WTC11 (cell line): ENCODE measurements around the gene IRF1. TPM values are rescaled to one million over a fixed set of nuclear protein-coding genes. Genes with fewer than 3 reads are reported as not detected.

Experiments used
- ATAC-seq: fragments of 200-7000 bp; cut with Tn5 transposase; 2 replicates; pipeline ENCODE4 v1.10.0; 2021; ENCODE audit warnings: mild to moderate bottlenecking, moderate library complexity
- CTCF ChIA-PET: fragments of 300-600 bp; sonication (Branson Sonifier 250); formaldehyde crosslinking; loops from one replicate; lab custom pipeline; 2021; ENCODE audit warnings: antibody characterized with exemption; lab: Charles Lee
- POLR2A ChIA-PET: fragments of 350-600 bp; sonication (Branson Sonifier 250); formaldehyde crosslinking; loops from one replicate; lab custom pipeline; 2021; ENCODE audit warnings: antibody characterized with exemption; lab: Charles Lee
- DNase-seq: peaks from one replicate; pipeline ENCODE4 v3.0.0; 2021; ENCODE audit warnings: low spot score
- H3K27ac Mint-ChIP-seq: 2 replicates; pipeline ENCODE4 v1.8.0; 2021; ENCODE audit warnings: mixed read lengths
- H3K27me3 Mint-ChIP-seq: 2 replicates; pipeline ENCODE4 v1.8.0; 2021; ENCODE audit warnings: low read depth, mild to moderate bottlenecking, moderate library complexity, mixed read lengths
- H3K36me3 Mint-ChIP-seq: 2 replicates; pipeline ENCODE4 v1.8.0; 2021; ENCODE audit warnings: mixed read lengths
- H3K4me1 Mint-ChIP-seq: 2 replicates; pipeline ENCODE4 v1.8.0; 2022; ENCODE audit warnings: mixed read lengths
- H3K4me3 Mint-ChIP-seq: 2 replicates; pipeline ENCODE4 v1.8.0; 2021; ENCODE audit warnings: mild to moderate bottlenecking, moderate library complexity, mixed read lengths
- H3K9me3 Mint-ChIP-seq: 2 replicates; pipeline ENCODE4 v1.8.0; 2021; ENCODE audit warnings: mixed read lengths
- AR ChIP-seq: fragments of 250-450 bp; sonication (Bioruptor Pico); IDR thresholded peaks from 2 replicates; pipeline ENCODE4 v1.9.0; 2021; ENCODE audit warnings: mild to moderate bottlenecking
- ARID4B ChIP-seq: sonication (generic); formaldehyde crosslinking; IDR thresholded peaks from 2 replicates; pipeline ENCODE4 v1.8.0; 2023; ENCODE audit warnings: missing genetic modification reagents, mild to moderate bottlenecking, borderline replicate concordance
- ATF2 ChIP-seq: sonication (generic); formaldehyde crosslinking; IDR thresholded peaks from 2 replicates; pipeline ENCODE4 v1.8.1; 2022; ENCODE audit warnings: low read depth, missing genetic modification reagents, borderline replicate concordance
- CTCF ChIP-seq: fragments of 200-600 bp; IDR thresholded peaks from 2 replicates; pipeline ENCODE4 v1.8.0; 2022; ENCODE audit warnings: antibody characterized with exemption
- ETV6 ChIP-seq: sonication (generic); formaldehyde crosslinking; IDR thresholded peaks from 2 replicates; pipeline ENCODE4 v1.8.1; 2022; ENCODE audit warnings: mild to moderate bottlenecking, missing genetic modification reagents
- FOXK1 ChIP-seq: sonication (generic); formaldehyde crosslinking; IDR thresholded peaks from 2 replicates; pipeline ENCODE4 v1.8.0; 2022; ENCODE audit warnings: mild to moderate bottlenecking, moderate library complexity, missing genetic modification reagents
- FOXP1 ChIP-seq: sonication (generic); formaldehyde crosslinking; IDR thresholded peaks from 2 replicates; pipeline ENCODE4 v1.8.0; 2022; ENCODE audit warnings: missing genetic modification reagents, mild to moderate bottlenecking, moderate library complexity, borderline replicate concordance
- GABPB1 ChIP-seq: sonication (generic); formaldehyde crosslinking; IDR thresholded peaks from 2 replicates; pipeline ENCODE4 v1.8.1; 2023; ENCODE audit warnings: mild to moderate bottlenecking, missing genetic modification reagents
- HMGXB4 ChIP-seq: sonication (generic); formaldehyde crosslinking; IDR thresholded peaks from 2 replicates; pipeline ENCODE4 v1.8.1; 2023; ENCODE audit warnings: mild to moderate bottlenecking, moderate library complexity, missing genetic modification reagents
- NFE2L1 ChIP-seq: sonication (generic); formaldehyde crosslinking; IDR thresholded peaks from 2 replicates; pipeline ENCODE4 v1.8.1; 2023; ENCODE audit warnings: missing genetic modification reagents
- NR2C2 ChIP-seq: sonication (generic); formaldehyde crosslinking; IDR thresholded peaks from 2 replicates; pipeline ENCODE4 v1.8.0; 2022; ENCODE audit warnings: mild to moderate bottlenecking, missing genetic modification reagents
- NR3C1 ChIP-seq: sonication (generic); formaldehyde crosslinking; conservative IDR thresholded peaks from 2 replicates; pipeline ENCODE4 v1.8.1; 2023; ENCODE audit warnings: low read depth, mild to moderate bottlenecking, missing genetic modification reagents
- SOX15 ChIP-seq: fragments of 250-450 bp; sonication (Bioruptor Pico); IDR thresholded peaks from 2 replicates; pipeline ENCODE4 v1.9.0; 2021; ENCODE audit warnings: mild to moderate bottlenecking
- TCF7 ChIP-seq: sonication (generic); formaldehyde crosslinking; IDR thresholded peaks from 2 replicates; pipeline ENCODE4 v1.8.0; 2022; ENCODE audit warnings: mild to moderate bottlenecking, low read depth, missing genetic modification reagents, moderate library complexity
- TEAD1 ChIP-seq: sonication (generic); formaldehyde crosslinking; IDR thresholded peaks from 2 replicates; pipeline ENCODE4 v1.8.0; 2022; ENCODE audit warnings: mild to moderate bottlenecking, missing genetic modification reagents
- ZNF396 ChIP-seq: fragments of 250-450 bp; sonication (Bioruptor Pico); IDR thresholded peaks from 2 replicates; pipeline ENCODE4 v1.8.0; 2021; ENCODE audit warnings: mild to moderate bottlenecking, moderate library complexity, borderline replicate concordance
- total RNA-seq: library from RNA; stranded (reverse); gene quantifications from 3 replicates; pipeline ENCODE4 v1.2.3, GENCODE V29; 2021

Gene IRF1
- total RNA-seq, 1 experiment from 2014 or later: 8.8 TPM

- Mint-ChIP-seq H3K36me3 (peaks cover 10% of the 10 kb centered on the region), H3K27me3 (peaks cover 2% of the 10 kb centered on the region; the same call in 1 of the 2 replicates), H3K4me1 (peaks cover 41% of the 10 kb centered on the region), H3K27ac (no peak overlapping the region), H3K9me3 (peaks cover 11% of the 10 kb centered on the region), H3K4me3 (no peak overlapping the region)
- no peak for TF ChIP-seq NFE2L1 (CRISPR knock-in tag)
- TF ChIP-seq FOXP1: no peak
- no peak for DNase-seq
- POLR2A ChIA-PET: interaction anchor here (0.5 kb wide), 1 partner anchor 9 kb away, joined by 3 read pairs; no protein-coding TSS in a partner anchor
- ATAC-seq: no peak
- CTCF ChIA-PET: interaction anchor here (0.8 to 1.4 kb wide), 2 partner anchors 23 to 189 kb away, joined by 3 to 5 read pairs; partner anchors contain the start of gene IRF1
Observed at GRCh38 chr5:132467287-132467984, 23.1 kb downstream of the IRF1 start.

- Mint-ChIP-seq H3K4me1 (peaks cover 37% of the 10 kb centered on the region), H3K4me3 (no peak overlapping the region), H3K27me3 (peaks cover 2% of the 10 kb centered on the region; the same call in 1 of the 2 replicates), H3K27ac (no peak overlapping the region), H3K9me3 (peaks cover 11% of the 10 kb centered on the region), H3K36me3 (peaks cover 10% of the 10 kb centered on the region)
- no peak for TF ChIP-seq NR2C2 (CRISPR knock-in tag)
- no peak for TF ChIP-seq ATF2
- no peak for TF ChIP-seq CTCF
- TF ChIP-seq SOX15 (CRISPR knock-in tag): no peak
- no peak for TF ChIP-seq TCF7
- TF ChIP-seq NR3C1 (CRISPR knock-in tag): no peak
- no peak for TF ChIP-seq ETV6 (CRISPR knock-in tag)
- TF ChIP-seq FOXK1 (CRISPR knock-in tag): no peak
- no peak for TF ChIP-seq GABPB1
- no peak for TF ChIP-seq ZNF396 (CRISPR knock-in tag)
- POLR2A ChIA-PET: interaction anchor here (0.5 kb wide), 1 partner anchor 8 kb away, joined by 3 read pairs; no protein-coding TSS in a partner anchor
- ATAC-seq: no peak
- no peak for DNase-seq
- CTCF ChIA-PET: interaction anchor here (0.8 to 1.5 kb wide), 8 partner anchors 8 to 353 kb away, joined by 3 to 7 read pairs (median 3); partner anchors contain the start of gene IRF1
Observed at GRCh38 chr5:132466433-132467286, 23.9 kb downstream of the IRF1 start.

GRCh38 chr5:132465059-132465707 is 25.4 kb downstream of the IRF1 start:
- Mint-ChIP-seq H3K4me3 (no peak overlapping the region), H3K27ac (peak overlapping the region; percentile 77), H3K27me3 (peaks cover 2% of the 10 kb centered on the region; the same call in 1 of the 2 replicates), H3K4me1 (peaks cover 41% of the 10 kb centered on the region), H3K9me3 (peaks cover 11% of the 10 kb centered on the region), H3K36me3 (peaks cover 10% of the 10 kb centered on the region)
- no peak for DNase-seq
- ATAC-seq: peak; percentile 27
- ChIA-PET POLR2A (interaction anchor here (1.1 to 1.5 kb wide), 2 partner anchors 25 to 31 kb away, joined by 3 to 5 read pairs; partner anchors contain the start of gene IRF1), CTCF (interaction anchor here (0.6 to 1.7 kb wide), 14 partner anchors 10 to 404 kb away, joined by 3 to 9 read pairs (median 4); partner anchors contain the start of gene IRF1)
- TF ChIP-seq AR (CRISPR knock-in tag): no peak
- no peak for TF ChIP-seq HMGXB4 (CRISPR knock-in tag)
- TF ChIP-seq TEAD1 (CRISPR knock-in tag): no peak
- no peak for TF ChIP-seq ARID4B (CRISPR knock-in tag)
